Natural killer cell (primary cell): ENCODE measurements around the gene AFAP1L1. TPM values are rescaled to one million over a fixed set of nuclear protein-coding genes. Genes with fewer than 3 reads are reported as not detected.

Experiments used
- ATAC-seq, 3 donors: fragments of 150-1000 bp in 2 of 3; fragments of 200-7000 bp in 1 of 3; cut with Tn5 transposase; 1 replicate in 1 of 3; 2 replicates in 2 of 3; pipeline ENCODE4 v1.10.0; 2021; ENCODE audit warnings: mild to moderate bottlenecking in 2 of 3, moderate library complexity in 2 of 3
- DNase-seq, 2 donors: peaks; one replicate each; pipeline versions ENCODE4 v3.0.0 to v3.0.0-alpha.2; 2013 to 2021; ENCODE audit warnings: mixed read lengths in 1 of 2
- H3K27ac ChIP-seq: one replicate; pipeline ENCODE4 v1.5.1; 2013; ENCODE audit warnings: mild to moderate bottlenecking, low read length
- H3K27me3 ChIP-seq: one replicate; pipeline ENCODE4 v1.6.1; 2013; ENCODE audit warnings: low read length; ENCODE audit not compliant: control insufficient read depth, insufficient read depth
- H3K36me3 ChIP-seq: one replicate; pipeline ENCODE4 v1.6.1; 2013; ENCODE audit warnings: low read length; ENCODE audit not compliant: control insufficient read depth, insufficient read depth
- H3K4me1 ChIP-seq: one replicate; pipeline ENCODE4 v1.6.1; 2013; ENCODE audit warnings: low read length; ENCODE audit not compliant: control insufficient read depth, insufficient read depth
- H3K4me3 ChIP-seq: one replicate; pipeline ENCODE4 v1.5.1; 2013; ENCODE audit warnings: low read length
- H3K9me3 ChIP-seq: one replicate; pipeline ENCODE4 v1.6.1; 2013; ENCODE audit warnings: low read length; ENCODE audit not compliant: control insufficient read depth, insufficient read depth
- H3K27ac Mint-ChIP-seq, 2 donors: one replicate each; pipeline ENCODE4 v1.8.0; 2022; ENCODE audit warnings: mild to moderate bottlenecking in 2 of 2, mixed read lengths in 2 of 2, moderate library complexity in 1 of 2
- H3K27me3 Mint-ChIP-seq, 2 donors: one replicate each; pipeline ENCODE4 v1.8.0; 2022; ENCODE audit warnings: low read depth in 2 of 2, mixed read lengths in 2 of 2
- H3K36me3 Mint-ChIP-seq: one replicate; pipeline ENCODE4 v1.8.0; 2022; ENCODE audit warnings: mixed read lengths
- H3K4me1 Mint-ChIP-seq, 2 donors: one replicate each; pipeline ENCODE4 v1.8.0; 2022; ENCODE audit warnings: mixed read lengths in 2 of 2
- H3K4me3 Mint-ChIP-seq: one replicate; pipeline ENCODE4 v1.8.0; 2022; ENCODE audit warnings: mild to moderate bottlenecking, moderate library complexity, mixed read lengths
- H3K9me3 Mint-ChIP-seq, 2 donors: one replicate each; pipeline ENCODE4 v1.8.0; 2022; ENCODE audit warnings: mixed read lengths in 2 of 2
- WGBS: methylation state at CpG from one replicate; pipeline ENCODE4 v1.1.7; 2013; ENCODE audit warnings: missing lambda C conversion rate; ENCODE audit not compliant: insufficient coverage; 5-methylcytosine and 5-hydroxymethylcytosine counted together
- intact Hi-C: fragments of 100-400 bp; cut with micrococcal nuclease; formaldehyde crosslinking; loops from one replicate; pipeline ENCODE4 v1.14.2; 2022
- total RNA-seq, 4 donors: library from RNA; stranded (reverse); fragments of 120-200 nt in 1 of 4; gene quantifications; one replicate each; pipeline versions ENCODE4 v1.2.3 to v1.2.4, GENCODE V29; 2013 to 2022
- TF ChIP-seq, protein P1 (sequence below): fragments of 200-600 bp; IDR thresholded peaks from one replicate; pipeline ENCODE4 v1.8.0; 2022; ENCODE audit warnings: antibody characterized with exemption

The AFAP1L1 gene
- total RNA-seq, 3 donors from 2014 or later (not counting 1 experiment from before 2014, with no cell fraction given) = 0.23 to 1.5 TPM; not detected in 1

GRCh38 chr5:149363936-149364335 lies 92.3 kb downstream of the AFAP1L1 start:
- H3K27ac ChIP-seq = no peak overlapping the region
- Mint-ChIP-seq H3K27me3 (no peaks in the 10 kb centered on the region), H3K36me3 (no peaks in the 10 kb centered on the region), H3K4me1 (peaks cover 13 to 17% of the 10 kb centered on the region in 2 donors), H3K9me3 (no peaks in the 10 kb centered on the region), H3K27ac (no peak overlapping the region), H3K4me3 (no peak overlapping the region)
- H3K4me1 ChIP-seq = peaks cover 2% of the 10 kb centered on the region
- no peak overlapping the region for H3K4me3 ChIP-seq
- no peak for DNase-seq
- WGBS = 97% methylated on average over 9 of the region's 9 CpGs
- intact Hi-C loops = no loop called here
- no peak for ATAC-seq
- TF ChIP-seq, protein P1, sequence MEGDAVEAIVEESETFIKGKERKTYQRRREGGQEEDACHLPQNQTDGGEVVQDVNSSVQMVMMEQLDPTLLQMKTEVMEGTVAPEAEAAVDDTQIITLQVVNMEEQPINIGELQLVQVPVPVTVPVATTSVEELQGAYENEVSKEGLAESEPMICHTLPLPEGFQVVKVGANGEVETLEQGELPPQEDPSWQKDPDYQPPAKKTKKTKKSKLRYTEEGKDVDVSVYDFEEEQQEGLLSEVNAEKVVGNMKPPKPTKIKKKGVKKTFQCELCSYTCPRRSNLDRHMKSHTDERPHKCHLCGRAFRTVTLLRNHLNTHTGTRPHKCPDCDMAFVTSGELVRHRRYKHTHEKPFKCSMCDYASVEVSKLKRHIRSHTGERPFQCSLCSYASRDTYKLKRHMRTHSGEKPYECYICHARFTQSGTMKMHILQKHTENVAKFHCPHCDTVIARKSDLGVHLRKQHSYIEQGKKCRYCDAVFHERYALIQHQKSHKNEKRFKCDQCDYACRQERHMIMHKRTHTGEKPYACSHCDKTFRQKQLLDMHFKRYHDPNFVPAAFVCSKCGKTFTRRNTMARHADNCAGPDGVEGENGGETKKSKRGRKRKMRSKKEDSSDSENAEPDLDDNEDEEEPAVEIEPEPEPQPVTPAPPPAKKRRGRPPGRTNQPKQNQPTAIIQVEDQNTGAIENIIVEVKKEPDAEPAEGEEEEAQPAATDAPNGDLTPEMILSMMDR = no peak
- H3K9me3 ChIP-seq = no peaks in the 10 kb centered on the region
- H3K36me3 ChIP-seq = no peaks in the 10 kb centered on the region
- no peaks in the 10 kb centered on the region for H3K27me3 ChIP-seq

DNA sequence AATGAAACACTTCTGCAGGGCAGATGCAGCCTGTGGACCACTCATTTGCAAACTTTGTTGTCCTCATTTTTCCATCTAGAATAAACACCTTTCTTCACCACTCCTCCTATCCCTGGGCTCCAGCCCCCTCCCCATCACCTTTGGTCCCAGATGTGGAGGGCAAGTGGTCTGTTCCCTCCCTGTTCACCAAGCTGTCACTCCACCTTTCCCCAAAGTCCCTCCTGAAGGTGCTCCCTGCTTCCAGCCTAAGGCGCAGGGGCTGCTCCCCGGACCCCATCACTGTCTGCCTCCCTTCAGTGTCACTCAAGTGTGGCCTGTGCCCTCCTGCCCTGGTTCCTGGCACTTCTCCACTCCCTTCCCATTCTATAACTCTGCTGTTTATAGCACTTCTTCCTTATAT lies 93.1 kb downstream of the AFAP1L1 start:
- Mint-ChIP-seq H3K36me3 (no peaks in the 10 kb centered on the region), H3K27me3 (no peaks in the 10 kb centered on the region), H3K4me1 (peaks cover 11 to 12% of the 10 kb centered on the region in 2 donors), H3K9me3 (no peaks in the 10 kb centered on the region), H3K27ac (no peak overlapping the region), H3K4me3 (no peak overlapping the region)
- ATAC-seq = no peak
- TF ChIP-seq, protein P1 = no peak
- Histone ChIP-seq H3K9me3 (no peaks in the 10 kb centered on the region), H3K4me3 (no peak overlapping the region), H3K27me3 (no peaks in the 10 kb centered on the region), H3K27ac (no peak overlapping the region), H3K4me1 (peaks cover 2% of the 10 kb centered on the region), H3K36me3 (no peaks in the 10 kb centered on the region)
- 97% methylated on average over 2 of the region's 2 CpGs for WGBS
- DNase-seq = no peak
- intact Hi-C loops = no loop called here

- TF ChIP-seq, protein P1 = no peak
- Mint-ChIP-seq H3K4me1 (peaks cover 4 to 5% of the 10 kb centered on the region in 2 donors), H3K36me3 (no peaks in the 10 kb centered on the region), H3K9me3 (no peaks in the 10 kb centered on the region), H3K27ac (no peak overlapping the region), H3K4me3 (no peak overlapping the region), H3K27me3 (no peaks in the 10 kb centered on the region)
- intact Hi-C loops = no loop called here
- Histone ChIP-seq H3K36me3 (no peaks in the 10 kb centered on the region), H3K4me1 (peaks cover 2% of the 10 kb centered on the region), H3K4me3 (no peak overlapping the region), H3K27me3 (no peaks in the 10 kb centered on the region), H3K27ac (no peak overlapping the region), H3K9me3 (no peaks in the 10 kb centered on the region)
- ATAC-seq (no peak), DNase-seq (no peak)
- WGBS = 99% methylated on average over 5 of the region's 6 CpGs
Measured at GRCh38 chr5:149365418-149365817, 93.8 kb downstream of the AFAP1L1 start.

DNA sequence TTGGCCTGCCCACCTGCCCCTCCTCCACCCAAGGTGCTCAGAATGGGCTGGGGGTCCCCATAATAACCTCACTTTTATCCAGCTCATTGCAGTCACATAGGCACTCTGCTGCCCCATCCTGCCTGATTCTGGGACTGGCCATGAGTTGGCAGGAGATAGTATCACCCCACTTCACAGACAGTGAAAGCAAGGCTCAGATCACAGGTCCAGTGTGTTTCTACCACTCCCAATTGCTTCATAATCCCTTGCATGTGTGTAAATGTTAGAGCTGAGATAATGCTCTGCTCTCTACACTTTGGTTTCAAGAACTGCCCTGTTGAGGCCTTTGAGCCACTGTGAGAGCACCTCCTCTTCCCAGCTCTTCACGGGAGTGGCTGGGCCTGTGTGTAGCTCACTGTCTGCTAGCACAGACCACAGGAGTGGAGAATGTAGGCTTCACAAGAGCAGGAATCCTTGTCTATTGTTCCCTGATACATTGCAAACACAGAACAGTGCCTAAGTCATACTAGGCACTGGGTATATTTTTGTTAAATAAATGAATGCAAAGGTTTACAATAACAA lies 94.6 kb downstream of the AFAP1L1 start:
- Histone ChIP-seq H3K9me3 (no peaks in the 10 kb centered on the region), H3K27me3 (no peaks in the 10 kb centered on the region), H3K36me3 (no peaks in the 10 kb centered on the region), H3K4me3 (no peak overlapping the region), H3K4me1 (peaks cover 2% of the 10 kb centered on the region), H3K27ac (no peak overlapping the region)
- no peak for ATAC-seq
- no peaks in the 10 kb centered on the region for H3K36me3 Mint-ChIP-seq
- no peak for DNase-seq
- TF ChIP-seq, protein P1 = no peak
- intact Hi-C loops = no loop called here
- no peaks in the 10 kb centered on the region for H3K4me1 Mint-ChIP-seq
- no peaks in the 10 kb centered on the region for H3K27me3 Mint-ChIP-seq
- 100% methylated on average over 1 of the region's 1 CpG for WGBS
- no peak overlapping the region for H3K4me3 Mint-ChIP-seq
- no peak overlapping the region for H3K27ac Mint-ChIP-seq
- no peaks in the 10 kb centered on the region for H3K9me3 Mint-ChIP-seq
